ENCODE data around the gene RMRP. TPM values are rescaled to one million over a fixed set of nuclear protein-coding genes. Genes with fewer than 3 reads are reported as not detected.
"Not testable (repeated sequence)": the region's sequence is repeated elsewhere in the genome, so short reads cannot be mapped to it uniquely, and the experiment has no call there.

RMRP gene
- total RNA-seq, 1 experiment from 2014 or later, result 1,768 TPM

DNA sequence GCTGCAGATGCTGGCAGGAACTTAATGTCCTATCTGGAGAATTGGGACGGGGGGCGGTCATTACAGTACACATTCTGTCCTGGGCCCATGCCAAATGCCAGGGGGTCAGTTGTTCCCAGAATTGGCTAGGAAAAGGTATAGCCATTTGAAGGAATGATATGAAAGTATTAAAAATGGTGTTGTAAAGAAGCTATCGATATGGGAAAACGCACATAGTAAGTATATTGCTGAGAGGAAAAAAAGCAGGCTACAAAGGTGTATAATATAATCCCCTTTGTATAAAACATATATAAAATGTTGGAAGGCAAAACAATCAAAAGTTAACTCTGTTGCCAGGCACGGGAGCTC lies 7.6 kb upstream of the RMRP start:
- DNase-seq (ENCODE audit: low spot score), result no peak

DNA sequence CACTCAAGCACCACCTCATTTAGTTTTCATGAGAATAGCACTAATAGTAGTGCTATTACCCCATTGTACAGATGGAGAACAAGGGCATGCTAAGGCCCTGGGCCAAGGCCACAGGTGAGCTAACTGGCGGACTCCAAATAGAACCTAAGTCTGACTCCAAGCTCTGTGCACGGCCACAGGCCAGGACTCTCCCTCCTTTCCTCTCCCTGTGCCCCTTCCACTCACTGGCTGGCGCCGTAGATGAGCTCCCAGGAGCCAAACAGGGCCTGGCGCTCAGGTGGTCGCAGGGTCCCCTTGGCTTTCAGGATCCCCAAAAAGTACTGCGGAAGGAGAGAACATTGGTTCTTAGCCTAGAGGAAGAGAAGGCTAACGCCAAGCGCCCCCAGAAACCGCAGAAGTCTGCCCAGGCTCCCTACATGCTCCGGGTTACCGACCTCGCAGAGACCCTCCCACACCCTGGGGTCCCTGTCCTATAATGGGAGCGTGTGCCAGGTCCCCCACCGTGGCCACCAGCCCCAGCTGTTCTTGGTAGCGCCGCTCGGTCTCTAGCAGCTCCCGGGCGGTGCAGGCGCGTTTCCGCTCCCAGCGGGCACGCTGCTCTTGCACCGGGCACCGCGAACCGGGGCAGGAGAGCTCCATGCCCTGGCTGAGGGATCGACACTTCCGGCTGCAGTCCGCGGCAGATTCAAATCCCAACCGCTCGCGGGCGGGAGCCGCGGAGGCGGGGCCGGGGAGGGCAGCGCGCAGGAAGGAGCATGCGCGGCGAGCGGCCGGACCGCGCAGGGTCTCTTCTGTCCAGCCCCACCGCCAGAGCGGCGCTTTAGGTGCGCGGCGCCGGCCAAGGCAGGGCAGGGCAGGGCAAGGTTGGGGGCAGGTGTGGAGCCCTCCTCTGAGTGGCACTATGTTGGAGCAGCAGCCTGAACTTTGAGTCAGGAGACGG lies 7.0 kb upstream of the RMRP start, which contains the start of gene ARHGEF39:
ARHGEF39 (minus strand) TSS at position 665 of the 940 bp plus-strand sequence; CDS start at position 639, 26 bp downstream.
- DNase-seq (ENCODE audit: low spot score), result peak; percentile 69

DNA sequence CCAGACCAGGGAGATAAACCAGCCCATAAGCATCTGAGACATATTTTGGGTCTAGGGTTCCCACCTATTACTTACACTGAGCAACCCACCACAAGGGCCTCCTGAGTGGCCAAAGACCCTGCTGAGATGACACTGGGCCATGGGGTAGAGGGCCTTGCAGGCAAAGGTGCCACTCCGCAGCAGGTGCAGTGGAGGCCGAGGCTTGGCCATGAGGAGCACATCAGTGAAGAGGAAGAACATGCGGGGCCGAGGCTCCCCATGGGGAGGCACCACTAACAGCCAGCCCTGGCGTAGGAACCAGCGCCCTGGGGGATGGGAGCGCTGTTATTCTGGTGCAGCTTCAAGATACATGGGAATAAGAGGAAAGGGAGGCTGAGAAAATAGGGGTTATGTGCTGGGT lies 4.6 kb upstream of the RMRP start:
- DNase-seq (ENCODE audit: low spot score), result no peak

DNA sequence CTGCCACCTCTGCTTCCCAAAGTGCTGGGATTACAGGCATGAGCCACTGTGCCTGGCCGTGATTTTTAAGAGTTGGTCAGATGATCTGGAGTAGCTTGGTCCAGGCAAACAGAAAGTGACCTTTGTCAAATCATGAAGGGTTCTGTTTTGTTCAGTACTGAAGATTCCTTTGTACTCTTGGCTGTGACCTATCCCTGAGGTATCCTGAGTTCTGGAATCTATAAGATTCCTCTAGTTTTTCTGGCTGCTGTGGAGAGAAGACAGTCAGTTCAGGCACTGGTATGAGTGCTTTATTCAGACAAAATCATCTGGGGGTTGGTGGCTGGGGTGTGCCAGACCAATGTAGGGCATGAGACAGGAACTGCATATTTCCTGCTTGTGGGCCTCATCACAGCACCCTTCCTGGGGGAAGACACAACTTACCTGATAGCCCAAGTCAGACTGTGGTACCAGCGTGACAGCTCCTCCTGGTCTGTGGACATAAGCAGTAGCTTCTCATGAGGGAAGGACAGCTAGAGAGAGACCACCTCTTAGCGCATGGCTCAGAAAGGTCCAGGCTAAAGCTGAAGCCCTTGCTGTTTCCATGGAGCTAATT lies 4.0 kb upstream of the RMRP start:
- no peak for DNase-seq (ENCODE audit: low spot score)

DNA sequence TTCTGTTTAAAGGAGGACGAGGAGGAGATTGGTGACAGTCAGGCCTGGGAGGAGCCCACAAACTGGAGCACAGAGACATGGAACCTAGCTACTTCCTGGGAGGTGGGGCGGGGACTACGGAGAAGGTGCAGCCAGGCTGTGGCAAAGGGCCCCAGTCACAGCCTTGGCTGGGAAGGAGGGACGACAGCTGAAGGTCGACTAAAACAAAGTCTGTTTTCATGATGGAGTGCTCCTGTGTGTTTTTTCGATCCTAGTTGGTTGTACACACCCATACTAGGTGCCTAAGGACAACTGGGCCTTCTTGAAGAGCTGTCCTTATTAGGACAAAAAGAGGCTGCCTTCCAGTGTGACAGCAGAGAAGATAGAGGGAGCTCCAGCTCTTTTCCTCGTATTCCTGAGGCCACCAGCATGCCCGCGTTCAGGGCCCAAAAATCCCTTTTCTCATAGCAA lies 3.2 kb upstream of the RMRP start:
- peak; percentile 32 for DNase-seq (ENCODE audit: low spot score)

DNA sequence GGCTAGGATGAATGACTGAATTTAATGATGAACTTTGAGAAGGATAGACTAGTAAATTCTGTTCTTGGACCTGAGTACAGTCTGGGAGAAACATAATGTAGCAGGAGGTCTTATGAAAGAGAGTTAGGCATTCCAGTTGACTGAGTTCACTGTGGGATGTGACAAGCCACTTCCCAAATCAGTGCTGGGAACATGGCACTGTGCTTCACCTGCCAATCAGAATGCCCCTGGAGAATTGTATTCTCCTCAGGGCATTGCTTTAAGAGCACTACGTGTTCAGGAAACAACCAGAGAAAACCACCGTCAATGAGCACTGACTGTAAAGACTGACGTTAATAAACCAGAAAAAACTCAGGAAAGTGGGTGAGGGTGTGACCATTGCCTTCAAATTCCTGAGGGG lies 1.5 kb upstream of the RMRP start:
- DNase-seq (ENCODE audit: low spot score), result peak; percentile 74

DNA sequence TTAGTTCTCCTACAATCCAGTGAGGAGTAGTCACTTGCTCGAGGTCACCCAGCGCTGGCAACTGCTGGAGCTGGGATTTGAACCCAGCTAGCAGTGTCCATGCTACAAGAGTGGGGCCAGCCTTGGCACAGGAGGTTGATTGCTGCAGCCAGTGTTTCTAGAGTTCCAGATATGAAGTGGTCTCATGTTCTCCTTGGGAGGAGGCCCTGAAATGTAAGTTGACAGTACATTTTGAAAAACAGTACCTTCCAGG lies 1.1 kb upstream of the RMRP start:
- no peak for DNase-seq (ENCODE audit: low spot score)

DNA sequence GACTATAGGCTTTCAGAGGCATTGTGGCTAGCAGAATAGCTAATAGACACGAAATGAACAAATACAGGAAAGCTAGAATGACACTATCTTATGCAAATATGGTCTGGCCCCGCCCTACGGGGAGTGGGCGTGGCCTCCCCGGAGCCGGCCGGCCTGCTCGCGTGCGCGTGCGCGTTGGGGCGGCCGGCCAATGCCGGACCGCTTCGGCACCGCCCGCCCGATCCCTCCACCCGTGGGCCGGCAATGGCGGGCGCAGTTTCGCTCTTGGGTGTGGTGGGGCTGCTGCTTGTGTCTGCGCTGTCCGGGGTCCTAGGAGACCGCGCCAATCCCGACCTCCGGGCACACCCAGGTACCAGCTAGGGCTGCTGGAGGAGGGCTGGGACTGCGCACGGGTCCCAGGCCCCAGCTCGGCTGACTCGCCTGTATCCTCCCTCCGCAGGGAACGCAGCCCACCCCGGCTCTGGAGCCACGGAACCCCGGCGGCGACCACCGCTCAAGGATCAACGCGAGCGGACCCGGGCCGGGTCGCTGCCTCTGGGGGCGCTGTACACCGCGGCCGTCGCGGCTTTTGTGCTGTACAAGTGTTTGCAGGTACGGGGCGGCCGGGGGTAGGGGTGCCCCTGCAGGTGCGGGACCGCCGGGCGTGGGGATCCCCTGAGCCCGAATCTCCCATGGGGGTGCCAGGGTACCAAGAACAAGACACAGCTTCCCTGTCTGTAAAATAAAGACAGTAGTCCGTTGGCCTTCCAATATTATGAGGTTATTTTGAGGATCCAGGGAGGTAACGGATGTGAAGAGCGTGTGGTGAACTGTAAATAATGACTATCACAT lies 533 bp upstream of the RMRP start, which contains the start of gene CCDC107:
CCDC107 (plus strand) TSS at position 156 of the 831 bp plus-strand sequence; CDS start at position 244, 88 bp downstream.
- DNase-seq (ENCODE audit: low spot score), result peak; percentile 63

DNA sequence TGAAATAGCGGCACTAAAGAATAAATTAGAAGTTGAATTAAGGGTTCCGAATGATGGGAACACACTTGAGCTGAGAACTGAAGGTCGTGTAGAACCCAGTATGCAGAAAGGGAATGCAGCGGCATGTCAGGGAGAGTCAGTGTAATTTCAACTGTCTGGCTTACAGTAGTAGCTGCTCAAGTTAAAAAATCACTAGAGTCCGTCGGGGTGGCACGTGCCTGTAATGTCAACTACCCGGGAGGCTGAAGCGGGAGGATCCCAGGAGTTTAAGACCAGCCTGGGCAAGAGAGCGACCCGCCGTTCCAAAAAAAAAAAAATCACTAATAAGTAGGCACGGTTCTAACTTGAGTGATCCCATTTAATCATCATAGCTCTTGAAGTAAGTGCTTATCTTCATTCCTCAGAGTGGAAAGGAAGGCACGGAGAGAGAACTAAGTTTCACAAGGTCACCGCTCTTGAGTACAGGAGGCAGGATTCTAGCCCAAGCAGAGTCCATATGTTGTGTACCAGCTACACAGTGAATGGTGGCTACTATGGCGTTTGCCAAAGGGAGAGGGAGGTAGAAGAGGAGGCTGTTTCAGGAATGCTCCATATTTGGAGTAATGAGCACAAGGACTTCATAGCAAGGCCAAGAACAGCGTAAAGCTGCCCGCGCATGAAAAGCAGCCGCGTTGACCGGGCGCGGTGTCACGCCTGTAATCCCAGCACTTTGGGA lies 831 bp downstream of the RMRP start:
- DNase-seq (ENCODE audit: low spot score), result peak; percentile 45

DNA sequence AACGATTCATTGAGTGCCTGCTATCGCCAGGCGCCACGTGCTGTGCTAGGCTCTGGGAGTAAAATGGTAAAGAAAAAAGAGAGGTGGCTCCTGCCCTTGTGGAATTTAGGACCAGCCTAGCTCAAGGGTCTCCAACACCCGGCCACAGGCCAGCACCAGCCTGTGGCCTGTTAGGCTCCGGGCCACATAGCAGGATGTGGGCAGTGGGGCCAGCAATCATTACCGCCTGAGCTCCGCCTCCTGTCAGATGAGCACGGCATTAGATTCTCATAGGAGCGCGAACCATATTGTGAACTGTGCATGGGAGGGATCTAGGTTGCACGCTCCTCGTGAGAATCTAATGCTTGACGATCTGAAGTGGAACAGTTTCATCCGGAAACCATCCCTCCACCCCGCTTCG lies 1.5 kb downstream of the RMRP start:
- no peak for DNase-seq (ENCODE audit: low spot score)

DNA sequence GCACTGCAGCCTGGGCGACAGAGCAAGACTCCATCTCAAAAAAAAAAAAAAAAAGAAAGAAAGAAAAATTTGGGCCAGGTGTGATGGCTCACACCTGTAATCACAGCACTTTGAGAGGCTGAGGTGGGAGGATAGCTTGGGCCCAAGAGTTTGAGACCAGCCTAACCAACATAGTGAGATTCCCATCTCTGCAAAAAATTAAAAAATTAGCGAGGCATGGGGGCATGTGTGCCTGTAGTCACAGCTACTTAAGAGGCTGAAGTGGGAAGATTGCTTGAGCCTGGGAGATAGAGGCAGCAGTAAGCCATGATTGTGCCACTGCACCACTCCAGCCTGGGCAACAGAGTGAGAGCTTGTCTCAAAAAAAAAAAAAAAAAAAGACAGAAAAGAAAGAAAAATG lies 4.2 kb downstream of the RMRP start:
- no peak for DNase-seq (ENCODE audit: low spot score)

DNA sequence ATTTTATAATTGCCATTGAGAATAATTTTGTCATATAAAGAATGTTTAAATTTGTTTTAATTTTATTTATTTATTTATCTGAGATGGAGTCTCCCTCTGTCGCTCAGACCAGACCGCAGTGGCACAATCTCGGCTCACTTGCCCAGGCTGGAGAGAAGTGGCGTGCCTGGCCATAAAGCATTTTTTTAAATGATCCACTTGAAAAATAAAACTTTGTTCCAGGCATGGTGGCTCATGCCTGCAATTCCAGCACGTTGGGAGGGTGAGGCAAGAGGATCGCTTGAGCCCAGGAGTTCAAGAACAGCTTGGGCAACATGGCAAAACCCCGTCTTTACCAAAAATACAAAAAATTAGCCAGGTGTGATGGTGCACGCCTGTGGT lies 5.0 kb downstream of the RMRP start:
- DNase-seq (ENCODE audit: low spot score), result no peak

DNA sequence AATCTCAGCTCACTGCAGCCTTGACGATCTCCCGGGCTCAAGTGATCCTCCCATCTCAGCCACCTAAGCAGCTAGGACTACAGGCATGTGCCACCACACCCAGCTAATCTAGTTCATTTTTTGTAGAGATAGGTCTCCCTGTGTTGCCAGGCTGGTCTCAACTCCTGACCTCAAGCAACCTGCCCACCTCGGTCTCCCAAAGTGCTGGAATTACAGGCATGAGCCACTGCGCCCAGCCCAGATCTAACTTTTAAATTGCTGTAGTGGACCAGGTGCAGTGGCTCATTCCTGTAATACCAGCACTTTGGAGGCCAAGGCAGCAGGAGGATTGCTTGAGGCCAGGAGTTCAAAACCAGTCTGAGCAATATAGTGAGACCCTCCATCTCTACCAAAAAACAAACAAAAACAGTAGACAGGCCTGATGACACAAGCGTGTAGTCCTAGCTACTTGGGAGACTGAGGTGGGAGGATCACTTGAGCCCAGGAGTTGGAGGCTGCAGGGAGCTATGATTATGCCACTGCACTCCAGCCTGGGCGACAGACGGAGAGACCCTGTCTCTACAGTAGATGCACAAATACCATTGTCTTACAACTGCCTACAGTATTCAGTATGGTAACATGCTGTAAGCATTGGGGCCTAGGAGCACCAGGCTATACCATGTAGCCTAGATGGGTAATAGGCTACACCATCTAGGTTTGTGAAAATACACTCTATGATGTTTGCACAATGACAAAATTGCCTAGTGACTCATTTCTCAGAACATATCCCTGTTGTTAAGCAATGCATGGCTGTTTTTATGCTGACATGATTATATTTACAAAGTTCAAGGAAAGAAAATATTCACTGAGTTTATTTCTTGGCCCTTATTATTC lies 5.6 kb downstream of the RMRP start:
- no peak for DNase-seq (ENCODE audit: low spot score)

DNA sequence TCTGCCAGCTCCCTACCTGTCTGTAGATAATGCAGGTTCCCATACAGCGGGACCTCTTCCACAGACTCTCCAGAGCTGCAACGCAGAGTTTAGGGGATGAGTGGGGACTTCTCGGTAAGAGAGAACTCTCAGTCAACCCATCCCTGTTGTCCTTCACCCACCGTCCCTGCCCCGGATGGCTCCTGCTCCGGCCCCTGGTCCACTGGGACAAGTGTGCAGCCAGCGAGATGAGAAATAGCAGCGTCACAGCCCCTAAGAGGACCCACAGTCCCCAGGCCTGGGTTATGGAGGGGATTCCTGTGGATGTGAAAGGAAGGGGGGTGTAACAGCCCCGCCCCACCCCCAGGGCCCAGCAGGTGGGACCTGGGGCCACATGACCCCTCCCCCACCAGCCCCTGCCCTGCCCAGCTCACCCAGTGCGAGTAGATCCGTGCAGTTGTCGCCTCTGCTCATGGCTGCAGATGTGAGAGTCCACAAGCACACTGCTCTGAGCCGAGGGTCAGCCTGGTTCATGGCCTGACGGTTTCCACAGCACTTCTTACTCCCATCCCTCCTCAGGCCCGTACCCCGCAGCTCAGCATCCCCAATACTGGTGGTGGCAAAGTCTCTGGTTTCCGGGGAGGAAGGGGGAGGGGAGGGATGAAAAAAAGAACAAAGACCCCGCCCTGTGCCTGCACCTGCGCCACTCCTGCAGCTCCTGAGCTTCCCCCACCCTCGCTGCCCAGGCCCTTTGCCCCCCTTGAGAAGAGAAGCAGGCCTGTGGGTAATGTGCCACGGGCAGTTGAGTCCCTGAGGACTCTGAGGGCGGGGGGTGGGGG lies 7.3 kb downstream of the RMRP start, which contains the start of gene SIT1:
SIT1 (minus strand) TSS at position 591 of the 818 bp plus-strand sequence; CDS start at position 513, 78 bp downstream.
- DNase-seq (ENCODE audit: low spot score), result no peak

DNA sequence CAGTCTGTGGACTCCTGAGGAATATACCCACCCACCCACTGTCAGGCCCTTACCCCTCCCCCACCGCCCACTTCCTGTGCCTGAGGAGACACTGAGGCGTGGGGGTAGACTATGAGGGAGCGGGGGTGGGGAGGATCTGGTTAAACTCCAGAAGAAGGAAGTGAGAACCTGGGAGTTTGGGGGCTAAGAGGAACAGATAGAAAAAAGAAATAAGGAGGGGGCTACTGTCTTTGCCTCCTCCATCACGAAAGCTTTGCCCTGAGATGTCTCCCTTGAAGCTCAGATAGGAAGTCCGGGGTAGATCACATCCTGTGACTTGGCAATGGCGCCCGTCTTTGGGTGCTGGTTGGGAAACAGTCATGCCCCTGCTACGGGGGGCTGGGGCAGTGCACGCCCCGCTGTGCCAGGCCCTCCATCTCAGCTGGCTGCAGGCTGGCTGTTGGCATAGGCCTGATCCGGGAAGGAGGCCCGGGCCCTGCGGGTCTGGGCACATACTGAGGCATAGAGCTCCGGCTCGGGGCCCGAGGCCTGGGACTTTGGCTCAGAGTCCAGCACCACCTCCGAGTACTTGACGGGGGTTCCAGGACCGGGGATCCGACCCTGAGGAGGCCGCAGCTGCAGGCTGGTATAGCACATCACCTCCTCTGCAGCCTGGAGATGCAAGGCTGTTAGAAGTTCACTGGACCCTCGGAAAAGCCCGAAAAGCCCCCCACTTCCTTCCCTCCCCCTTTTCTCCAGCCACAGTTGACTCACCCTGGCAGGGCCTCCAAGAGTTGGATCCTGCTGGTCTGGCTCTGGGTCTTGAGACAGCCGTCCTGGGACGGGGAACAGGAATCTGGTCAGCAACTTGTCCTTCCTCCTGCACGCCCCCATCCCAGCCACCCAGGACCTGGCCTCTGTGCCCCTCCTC lies 8.1 kb downstream of the RMRP start:
- DNase-seq (ENCODE audit: low spot score), result no peak

DNA sequence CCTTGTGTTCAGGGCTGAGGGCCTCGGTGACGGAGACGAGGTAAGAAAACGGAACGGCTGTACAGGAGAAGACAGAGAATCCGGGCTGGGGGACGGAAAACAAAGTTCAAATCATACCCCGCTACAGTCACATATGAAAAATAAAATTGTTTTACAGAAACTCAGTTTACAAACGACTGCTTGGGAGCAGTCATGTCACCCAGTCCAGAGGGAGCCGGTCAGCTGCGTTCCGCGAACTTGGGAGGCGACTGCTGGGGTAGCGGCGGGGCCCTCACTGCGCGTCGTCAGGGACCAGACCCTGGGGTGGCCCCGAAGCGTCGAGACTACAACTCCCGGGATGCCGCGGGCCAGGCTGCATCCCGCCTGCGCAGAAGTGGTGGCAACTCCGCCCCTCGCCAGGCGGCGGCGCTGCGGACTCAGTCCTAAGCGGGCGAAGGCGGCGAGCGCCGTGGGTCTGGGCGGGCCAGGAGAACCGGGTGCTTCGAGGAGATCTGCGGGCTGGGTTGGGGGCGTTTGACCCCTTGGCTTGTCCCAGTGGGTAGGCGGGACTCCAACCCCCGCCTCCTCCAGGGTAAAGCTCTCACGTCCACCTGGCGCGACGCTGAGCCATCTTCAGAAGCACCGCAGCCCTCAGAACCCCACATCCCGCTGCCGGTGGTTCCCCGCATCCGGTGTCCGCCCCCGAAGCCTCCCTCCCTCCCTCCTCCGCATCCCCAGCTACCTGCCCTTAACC lies 11.1 kb downstream of the RMRP start:
- DNase-seq (ENCODE audit: low spot score), result peak; percentile 66

DNA sequence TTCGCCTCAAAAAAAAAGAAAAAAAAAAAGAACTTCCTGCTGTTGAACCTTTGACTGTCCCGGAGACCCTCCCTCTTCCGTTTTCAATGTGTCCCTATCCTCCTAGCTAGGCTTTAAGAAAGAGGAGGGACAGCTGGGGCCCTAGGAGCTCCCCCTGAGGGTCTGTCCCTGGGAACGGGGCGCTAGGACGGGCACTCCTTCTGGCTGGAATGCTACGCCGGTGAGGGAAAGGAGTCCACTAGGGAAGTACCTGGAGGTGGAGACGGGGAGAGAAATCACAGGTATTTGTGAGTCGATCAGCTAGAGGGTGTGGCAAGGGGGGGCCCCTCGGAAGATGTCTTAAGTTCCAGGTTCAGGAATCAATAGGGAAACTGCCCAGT lies 11.7 kb downstream of the RMRP start:
- DNase-seq (ENCODE audit: low spot score), result no peak

DNA sequence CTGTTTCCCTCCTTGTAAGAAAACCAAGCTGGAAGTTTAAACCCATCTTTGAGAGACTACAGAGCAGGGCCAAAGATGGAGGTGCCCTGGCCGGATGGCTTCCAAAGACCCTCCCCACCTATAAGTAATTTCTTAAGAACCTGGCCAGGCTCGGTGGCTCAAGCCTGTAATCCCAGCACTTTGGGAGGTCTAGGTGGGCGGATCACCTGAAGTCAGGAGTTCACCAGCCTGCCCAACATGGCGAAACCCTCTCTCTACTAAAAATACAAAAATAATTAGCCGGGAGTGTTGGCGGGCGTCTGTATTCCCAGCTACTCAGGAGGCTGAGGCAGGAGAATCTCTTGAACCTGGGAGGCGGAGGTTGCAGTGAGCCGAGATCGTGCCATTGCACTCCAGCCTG lies 12.1 kb downstream of the RMRP start:
- not testable (repeated sequence) for DNase-seq (ENCODE audit: low spot score)
